NT2/D1 (cell line): ENCODE data around the gene CTNNA3.

Source experiments
- SUZ12 ChIP-seq: IDR thresholded peaks from 2 replicates; pipeline ENCODE4 v1.6.1; 2011; ENCODE audit not compliant: insufficient read length, insufficient read depth; ENCODE audit errors: extremely low read depth
- YY1 ChIP-seq: IDR thresholded peaks from 2 replicates; pipeline ENCODE4 v1.6.1; 2011; ENCODE audit not compliant: insufficient read length, insufficient read depth
- ZNF274 ChIP-seq: IDR thresholded peaks from 2 replicates; pipeline ENCODE4 v1.6.1; 2011; ENCODE audit warnings: mild to moderate bottlenecking, low read depth, low read length

DNA sequence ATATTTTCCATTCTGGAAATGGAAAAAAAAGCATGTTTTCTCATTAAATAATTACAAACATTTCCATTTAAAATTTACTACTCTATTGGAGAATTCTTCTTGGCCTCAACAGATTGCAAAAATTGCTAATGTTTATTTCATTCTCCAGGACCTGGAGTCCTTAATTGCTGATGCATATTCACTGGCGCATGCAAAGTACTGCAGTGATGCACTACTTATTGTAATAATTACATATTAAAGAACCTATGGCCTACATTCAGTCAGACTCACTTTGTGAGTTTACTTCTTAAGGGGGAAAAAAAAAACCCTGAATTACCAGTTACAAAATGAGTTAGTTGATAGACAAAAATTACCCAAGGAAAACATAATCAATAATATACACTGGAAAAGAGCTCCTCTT is 1161.1 kb downstream of the CTNNA3 start:
- TF ChIP-seq YY1 (no peak), ZNF274 (no peak), SUZ12 (no peak)
